IPS-15b (cell line): ENCODE measurements around the gene VAMP3.

Experiments
- H3K27me3 ChIP-seq: one replicate; pipeline ENCODE4 v1.6.1; 2013; ENCODE audit warnings: low read length; ENCODE audit not compliant: control insufficient read depth, insufficient read depth
- H3K36me3 ChIP-seq: one replicate; pipeline ENCODE4 v1.6.1; 2013; ENCODE audit warnings: low read length; ENCODE audit not compliant: control insufficient read depth, insufficient read depth
- H3K4me1 ChIP-seq: one replicate; pipeline ENCODE4 v1.6.1; 2013; ENCODE audit warnings: mild to moderate bottlenecking, low read length; ENCODE audit not compliant: control insufficient read depth, insufficient read depth
- H3K4me3 ChIP-seq: one replicate; pipeline ENCODE4 v1.5.1; 2013; ENCODE audit warnings: low read depth, low read length
- H3K9ac ChIP-seq: one replicate; pipeline ENCODE4 v1.6.1; 2013; ENCODE audit warnings: low read depth, mild to moderate bottlenecking, low read length
- H3K9me3 ChIP-seq: one replicate; pipeline ENCODE4 v1.6.1; 2013; ENCODE audit warnings: mild to moderate bottlenecking, low read length; ENCODE audit not compliant: control insufficient read depth, insufficient read depth

VAMP3 gene

DNA sequence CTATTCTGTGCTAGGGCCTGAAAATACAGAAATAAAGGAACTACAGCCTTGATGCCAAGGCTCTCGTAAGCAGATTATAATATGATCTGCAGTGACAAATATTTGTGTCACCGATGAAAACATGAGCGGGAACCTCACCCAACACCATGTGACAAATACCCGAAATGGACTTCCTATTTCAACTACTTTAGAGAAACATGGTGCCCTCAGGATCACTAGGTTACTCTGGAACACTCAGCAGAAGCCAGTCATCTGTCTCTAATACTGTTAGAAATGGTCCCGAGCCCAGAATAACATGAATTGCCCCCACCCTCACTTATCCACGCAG is 463 bp upstream of the VAMP3 start:
- Histone ChIP-seq H3K27me3 (no peaks in the 10 kb centered on the region), H3K9ac (peak overlapping the region; percentile 55), H3K4me1 (peaks cover 5% of the 10 kb centered on the region), H3K9me3 (no peaks in the 10 kb centered on the region), H3K36me3 (no peaks in the 10 kb centered on the region), H3K4me3 (peak overlapping the region; percentile 58)

DNA sequence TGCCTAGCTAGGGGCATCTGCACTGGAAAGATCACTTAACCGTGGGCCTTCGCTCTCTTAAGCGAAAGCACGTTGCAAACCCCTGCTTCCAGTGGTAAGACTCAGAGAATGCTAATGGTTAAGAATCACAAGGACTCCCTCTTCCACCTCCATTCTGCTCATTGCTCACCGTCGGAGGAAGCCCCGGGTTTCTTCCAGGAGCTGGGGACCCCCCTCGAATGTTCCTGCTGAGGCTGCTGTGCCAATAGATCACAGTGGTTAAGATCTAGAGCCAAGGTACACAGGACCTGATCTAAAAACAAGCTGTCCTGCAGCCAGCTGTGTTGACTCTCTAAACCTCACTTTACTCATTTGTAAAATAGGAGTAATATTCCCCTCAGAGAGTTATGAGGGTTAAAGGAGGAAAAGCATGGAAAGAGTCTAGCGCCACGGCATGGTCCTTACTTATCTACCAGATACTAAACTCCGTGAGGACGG is 765 bp downstream of the VAMP3 start:
- peak overlapping the region; percentile 89 for H3K4me3 ChIP-seq
- peak overlapping the region; percentile 73 for H3K9ac ChIP-seq
- H3K27me3 ChIP-seq, result no peaks in the 10 kb centered on the region
- H3K4me1 ChIP-seq, result peaks cover 5% of the 10 kb centered on the region
- no peaks in the 10 kb centered on the region for H3K36me3 ChIP-seq
- H3K9me3 ChIP-seq, result no peaks in the 10 kb centered on the region

DNA sequence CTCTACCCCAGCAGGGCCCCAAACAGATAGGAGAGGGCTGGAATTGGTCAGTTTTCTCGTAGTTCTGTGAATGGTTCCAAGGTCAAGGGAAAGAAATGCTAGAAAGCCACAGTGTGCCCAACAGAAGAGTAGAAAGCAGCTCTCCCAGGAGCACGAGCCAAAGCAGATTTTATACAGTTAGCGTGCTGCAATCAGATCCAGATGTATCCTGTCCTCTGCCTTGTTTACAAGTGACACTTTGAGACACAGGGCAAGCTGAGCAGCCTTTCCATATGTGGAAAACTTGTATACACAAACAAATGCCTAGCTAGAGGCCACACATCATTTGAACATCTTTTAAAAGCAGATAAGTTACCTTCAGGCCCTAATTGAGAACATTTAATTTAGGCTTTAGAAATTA is 6.5 kb downstream of the VAMP3 start:
- Histone ChIP-seq H3K4me1 (no peaks in the 10 kb centered on the region), H3K9me3 (no peaks in the 10 kb centered on the region), H3K36me3 (peaks cover 6% of the 10 kb centered on the region), H3K4me3 (no peak overlapping the region), H3K9ac (no peak overlapping the region), H3K27me3 (no peaks in the 10 kb centered on the region)

DNA sequence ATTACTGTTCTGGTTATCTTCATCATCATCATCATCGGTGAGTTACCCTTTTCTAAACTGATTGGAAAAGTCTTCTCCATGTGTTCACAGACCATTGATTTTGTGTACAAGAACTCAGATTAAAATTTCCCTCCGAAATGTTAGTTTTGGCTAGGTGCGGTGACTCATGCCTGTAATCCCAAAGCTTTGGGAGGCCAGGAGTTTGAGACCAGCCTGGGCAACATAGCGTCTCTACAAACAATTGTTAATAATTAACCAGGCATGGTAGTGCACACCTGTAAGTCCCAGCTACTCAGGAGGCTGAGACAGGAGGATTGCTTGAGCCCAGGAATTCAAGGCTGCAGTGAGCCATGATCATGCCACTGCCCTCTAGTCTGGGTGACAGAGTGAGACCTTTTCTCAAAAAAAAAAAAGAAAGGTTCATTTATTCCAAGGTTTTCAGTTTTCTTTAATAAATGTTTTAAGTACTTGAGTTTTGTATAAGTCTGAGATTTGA is 7.1 kb downstream of the VAMP3 start:
- peaks cover 6% of the 10 kb centered on the region for H3K36me3 ChIP-seq
- H3K9ac ChIP-seq, result no peak overlapping the region
- no peaks in the 10 kb centered on the region for H3K9me3 ChIP-seq
- no peak overlapping the region for H3K4me3 ChIP-seq
- no peaks in the 10 kb centered on the region for H3K4me1 ChIP-seq
- H3K27me3 ChIP-seq, result no peaks in the 10 kb centered on the region

DNA sequence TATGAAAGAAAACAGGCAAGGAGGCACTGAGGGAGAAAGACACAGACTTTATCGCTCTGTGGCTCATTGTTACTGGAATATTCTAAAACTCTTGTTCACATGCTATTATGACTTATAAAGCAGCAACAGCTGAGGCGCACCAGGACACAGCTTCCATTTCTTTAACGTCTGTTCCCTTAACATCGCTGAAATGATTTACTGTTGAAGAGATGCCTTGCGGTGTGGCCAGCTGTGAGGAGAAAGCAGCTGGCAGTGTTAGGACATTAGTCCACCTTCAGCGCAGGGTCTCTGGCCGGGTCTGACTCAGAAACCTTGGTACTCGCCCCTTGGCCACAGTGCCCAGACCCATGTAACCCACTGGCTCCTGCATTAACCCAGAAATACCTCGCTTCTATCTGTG is 9.9 kb downstream of the VAMP3 start:
- Histone ChIP-seq H3K4me1 (no peaks in the 10 kb centered on the region), H3K27me3 (peaks cover 12% of the 10 kb centered on the region), H3K9ac (no peak overlapping the region), H3K36me3 (peaks cover 6% of the 10 kb centered on the region), H3K9me3 (no peaks in the 10 kb centered on the region), H3K4me3 (no peak overlapping the region)

DNA sequence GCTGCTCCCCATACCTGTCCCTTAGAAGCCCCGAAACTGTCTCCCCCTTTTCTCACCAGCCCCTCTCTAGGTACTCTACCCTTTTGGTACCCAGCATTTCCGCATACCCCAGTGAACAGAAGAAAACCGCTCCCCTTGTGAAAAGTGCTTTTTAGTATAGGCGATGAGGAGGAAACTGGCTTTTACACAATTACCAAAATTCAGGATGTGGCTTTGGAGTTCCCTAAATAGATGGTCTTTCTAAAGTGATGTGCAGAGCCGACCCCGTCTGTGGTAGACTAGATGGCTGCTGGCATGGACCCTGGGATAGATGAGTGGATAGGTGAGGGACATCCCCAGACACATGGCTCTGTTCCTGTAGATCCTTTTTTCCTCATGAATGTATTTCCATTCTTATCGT is 10.4 kb downstream of the VAMP3 start:
- Histone ChIP-seq H3K9ac (no peak overlapping the region), H3K4me3 (no peak overlapping the region), H3K9me3 (no peaks in the 10 kb centered on the region), H3K4me1 (no peaks in the 10 kb centered on the region), H3K27me3 (peaks cover 12% of the 10 kb centered on the region), H3K36me3 (peaks cover 6% of the 10 kb centered on the region)

DNA sequence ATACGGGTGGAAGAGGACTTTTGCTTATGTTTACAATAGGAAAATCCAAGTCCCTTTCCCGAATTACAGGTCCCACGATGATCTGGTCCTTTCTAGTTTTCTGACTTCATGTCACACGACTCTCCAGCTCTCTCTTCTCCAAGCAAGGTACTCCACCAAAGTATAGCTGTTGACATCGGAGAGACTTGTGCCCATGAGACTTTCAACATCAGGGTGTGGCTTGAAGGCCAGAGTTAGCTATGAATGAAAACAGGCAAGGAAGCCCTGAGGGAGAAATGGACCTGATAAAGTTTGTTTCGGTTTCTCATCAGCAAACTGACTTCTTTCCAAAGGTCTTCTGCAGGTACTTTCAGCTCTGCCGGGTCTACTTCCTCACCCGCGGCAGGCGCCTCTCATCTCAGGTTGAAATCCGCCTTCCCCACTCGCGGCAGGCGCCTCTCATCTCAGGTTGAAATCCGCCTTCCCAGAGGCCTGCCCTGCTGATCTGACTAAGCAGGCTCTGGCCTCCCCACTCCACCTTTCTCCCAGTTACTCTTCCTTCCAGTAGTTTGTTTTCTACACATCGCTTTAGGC is 10.9 kb downstream of the VAMP3 start:
- no peaks in the 10 kb centered on the region for H3K4me1 ChIP-seq
- H3K36me3 ChIP-seq, result peaks cover 4% of the 10 kb centered on the region
- H3K4me3 ChIP-seq, result no peak overlapping the region
- H3K9me3 ChIP-seq, result no peaks in the 10 kb centered on the region
- H3K9ac ChIP-seq, result no peak overlapping the region
- peaks cover 12% of the 10 kb centered on the region for H3K27me3 ChIP-seq

DNA sequence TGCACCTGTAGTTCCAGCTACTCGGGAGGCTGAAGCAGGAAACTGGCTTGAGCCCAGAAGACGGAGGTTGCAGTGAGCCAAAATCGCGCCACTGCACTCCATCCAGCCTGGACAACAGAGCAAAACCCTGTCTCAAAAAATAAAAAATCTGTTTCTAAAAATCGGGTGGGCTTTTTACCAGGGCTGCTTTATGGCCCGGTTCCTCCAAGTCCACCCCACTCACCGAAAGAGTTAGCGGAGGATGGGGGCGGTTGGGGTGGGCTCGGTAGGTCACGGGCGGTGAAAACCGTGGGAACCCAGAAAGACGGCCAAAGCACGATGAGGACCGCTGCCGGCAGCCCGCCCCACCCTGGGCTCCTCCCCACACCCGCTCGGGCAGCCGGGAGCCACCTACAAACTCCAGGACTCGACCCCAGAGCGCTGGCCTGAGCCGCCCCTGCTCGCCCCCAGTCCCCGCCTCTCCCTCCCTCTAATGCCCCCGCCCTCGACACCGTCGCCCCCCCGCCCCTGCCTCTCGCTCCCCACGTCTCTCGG is 12.1 kb downstream of the VAMP3 start:
- Histone ChIP-seq H3K27me3 (peaks cover 12% of the 10 kb centered on the region), H3K9ac (peak overlapping the region; percentile 54), H3K4me1 (no peaks in the 10 kb centered on the region), H3K4me3 (peak overlapping the region; percentile 65), H3K36me3 (no peaks in the 10 kb centered on the region), H3K9me3 (no peaks in the 10 kb centered on the region)

DNA sequence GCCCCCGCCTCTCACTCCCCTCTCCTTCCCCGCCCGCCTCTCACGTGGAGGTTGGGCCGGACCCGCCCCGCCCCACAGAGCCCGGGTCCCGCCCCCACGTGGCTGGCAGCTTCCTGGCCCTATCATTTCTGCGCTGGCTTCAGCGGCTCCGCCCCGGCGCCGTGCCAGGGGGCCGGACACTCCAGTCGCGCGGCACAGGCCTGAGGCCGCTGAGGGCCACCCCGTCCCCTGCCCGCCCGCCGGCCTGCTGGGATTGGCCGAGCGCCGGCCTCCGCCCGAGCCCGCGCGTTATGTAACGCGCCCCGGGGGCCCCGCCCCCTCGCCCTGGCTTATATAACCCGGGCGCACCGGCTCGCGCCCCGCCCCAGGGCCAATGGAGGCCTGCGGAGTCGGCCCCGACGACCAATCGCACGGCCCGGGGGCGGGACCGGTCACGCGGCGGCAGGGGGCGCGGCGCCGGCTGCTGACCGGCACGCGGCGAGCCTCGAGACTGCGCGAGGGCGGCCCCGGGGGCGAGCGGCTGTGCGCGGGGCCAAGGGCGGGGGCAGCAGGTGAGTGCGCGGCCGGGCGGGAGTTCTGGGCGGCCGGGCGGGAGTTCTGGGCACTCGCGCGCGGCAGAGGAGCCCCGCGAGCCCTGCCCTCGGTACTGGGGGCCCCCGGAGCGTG is 12.9 kb downstream of the VAMP3 start, which contains the start of gene PER3:
Gene PER3 (plus strand): TSS at position 466 of the 666 bp plus-strand sequence. CDS start 587 bp downstream, outside the sequence.
- Histone ChIP-seq H3K36me3 (no peaks in the 10 kb centered on the region), H3K4me1 (no peaks in the 10 kb centered on the region), H3K9ac (peak within 1 kb of the TSS; percentile 54), H3K4me3 (peak within 1 kb of the TSS; percentile 65), H3K27me3 (peaks cover 12% of the 10 kb centered on the region), H3K9me3 (no peaks in the 10 kb centered on the region)

DNA sequence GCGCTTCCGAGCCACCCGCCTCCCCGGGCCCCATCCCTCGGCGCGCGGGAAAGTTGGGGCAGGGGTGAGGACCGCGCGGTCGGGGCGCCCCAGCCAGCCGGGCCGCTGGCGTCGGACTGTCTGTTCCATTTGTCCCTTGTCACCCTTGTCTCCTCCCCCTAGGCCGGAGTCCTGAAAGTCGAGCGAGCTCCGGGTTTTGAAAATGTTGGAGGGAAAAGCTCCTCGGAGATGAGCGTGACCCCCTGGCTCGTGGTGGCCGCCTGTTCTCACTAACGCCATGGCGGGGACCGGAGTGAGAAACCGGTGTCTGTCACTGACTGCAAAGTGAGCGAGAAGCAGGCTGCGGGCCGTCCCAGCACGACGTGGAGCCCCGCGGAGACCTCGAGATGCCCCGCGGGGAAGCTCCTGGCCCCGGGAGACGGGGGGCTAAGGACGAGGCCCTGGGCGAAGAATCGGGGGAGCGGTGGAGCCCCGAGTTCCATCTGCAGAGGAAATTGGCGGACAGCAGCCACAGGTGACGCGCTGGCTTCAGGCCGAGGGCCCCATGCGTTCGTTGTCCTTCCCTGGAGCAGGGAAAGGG is 13.5 kb downstream of the VAMP3 start:
- H3K4me3 ChIP-seq, result peak overlapping the region; percentile 60
- H3K27me3 ChIP-seq, result peaks cover 12% of the 10 kb centered on the region
- no peaks in the 10 kb centered on the region for H3K4me1 ChIP-seq
- H3K36me3 ChIP-seq, result no peaks in the 10 kb centered on the region
- no peaks in the 10 kb centered on the region for H3K9me3 ChIP-seq
- no peak overlapping the region for H3K9ac ChIP-seq

DNA sequence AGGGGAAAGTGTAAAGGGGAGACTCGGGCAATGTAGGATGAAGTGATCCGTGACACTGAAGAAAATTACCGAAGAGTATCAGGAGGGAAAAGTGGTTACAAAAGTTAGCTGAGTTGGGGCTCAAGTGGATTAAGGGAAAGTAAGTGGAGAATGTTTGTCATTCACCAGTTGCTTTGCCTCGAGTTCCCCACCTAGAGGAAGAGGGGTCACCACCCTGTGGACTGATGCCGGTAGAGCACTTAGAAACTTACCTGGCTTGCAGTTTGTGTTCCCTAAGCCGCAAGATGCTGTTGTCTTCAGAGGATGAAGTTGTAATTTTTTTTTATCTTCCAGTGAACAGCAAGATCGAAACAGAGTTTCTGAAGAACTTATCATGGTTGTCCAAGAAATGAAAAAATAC is 14.0 kb downstream of the VAMP3 start:
- no peaks in the 10 kb centered on the region for H3K36me3 ChIP-seq
- no peak overlapping the region for H3K9ac ChIP-seq
- H3K9me3 ChIP-seq, result no peaks in the 10 kb centered on the region
- H3K27me3 ChIP-seq, result peaks cover 12% of the 10 kb centered on the region
- no peaks in the 10 kb centered on the region for H3K4me1 ChIP-seq
- peak overlapping the region; percentile 60 for H3K4me3 ChIP-seq

DNA sequence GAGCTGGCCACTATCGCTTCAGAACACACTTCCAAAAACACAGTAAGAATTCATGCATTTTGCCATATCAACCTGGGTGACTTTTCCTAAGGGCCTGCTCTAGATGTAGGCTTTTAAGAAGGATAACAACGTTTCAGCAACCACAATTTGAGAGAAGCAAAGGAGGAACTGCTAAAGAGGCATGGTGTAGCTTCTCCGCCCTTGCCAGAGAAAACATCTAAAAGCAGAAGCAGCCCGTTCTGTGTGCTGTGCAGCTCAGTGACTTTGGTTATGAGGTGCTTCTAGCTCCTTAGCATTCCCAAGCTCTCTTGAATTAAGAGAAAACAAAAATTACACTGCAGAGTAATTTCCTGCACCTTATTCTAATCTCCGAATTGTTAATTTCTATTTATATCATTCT is 15.7 kb downstream of the VAMP3 start:
- Histone ChIP-seq H3K4me1 (no peaks in the 10 kb centered on the region), H3K36me3 (no peaks in the 10 kb centered on the region), H3K9ac (no peak overlapping the region), H3K9me3 (no peaks in the 10 kb centered on the region), H3K27me3 (peaks cover 12% of the 10 kb centered on the region), H3K4me3 (no peak overlapping the region)
